K562 (cell line): ENCODE measurements around the gene TBC1D1.

Experiments
- CTCF ChIP-seq, 3 experiments: IDR thresholded peaks in 2 of 3; conservative IDR thresholded peaks in 1 of 3; 2 replicates each; pipeline ENCODE4 v1.5.1; 2011 to 2012; ENCODE audit warnings: low read length in 3 of 3, mild to moderate bottlenecking in 3 of 3, control low read depth in 2 of 3, improper control_type of control experiment in 1 of 3, inconsistent platforms in 1 of 3, low read depth in 1 of 3, mixed read lengths in 1 of 3, moderate library complexity in 1 of 3; ENCODE audit not compliant: insufficient read depth in 2 of 3
- E2F6 ChIP-seq, 2 experiments: IDR thresholded peaks; 2 replicates each; pipeline ENCODE4 v1.6.1; 2011; ENCODE audit warnings: borderline replicate concordance in 1 of 2, control low read depth in 1 of 2, low read depth in 1 of 2, low read length in 1 of 2, mild to moderate bottlenecking in 1 of 2, mixed read lengths in 1 of 2, moderate library complexity in 1 of 2; ENCODE audit not compliant: insufficient read depth in 1 of 2, insufficient read length in 1 of 2, poor library complexity in 1 of 2, severe bottlenecking in 1 of 2; ENCODE audit errors: extremely low read depth in 1 of 2
- EP300 ChIP-seq: IDR thresholded peaks from 2 replicates; pipeline ENCODE4 v1.6.1; 2012; ENCODE audit warnings: low read length, improper control_type of control experiment
- NCOR1 ChIP-seq: fragments of 450-650 bp; IDR thresholded peaks from 2 replicates; pipeline ENCODE4 v1.6.1; 2016; ENCODE audit warnings: mild to moderate bottlenecking, moderate library complexity
- OTX1 ChIP-seq: fragments of 450-650 bp; formaldehyde crosslinking; IDR thresholded peaks from 2 replicates; pipeline ENCODE4 v1.4.0; 2022; ENCODE audit warnings: mild to moderate bottlenecking
- POLR2AphosphoS5 ChIP-seq: IDR thresholded peaks from 2 replicates; pipeline ENCODE4 v1.6.1; 2011; ENCODE audit warnings: mild to moderate bottlenecking, low read depth, low read length, moderate library complexity; ENCODE audit not compliant: control insufficient read depth, insufficient read depth
- RBM22 ChIP-seq: fragments of 200-400 bp; formaldehyde crosslinking; IDR thresholded peaks from 2 replicates; pipeline ENCODE4 v1.6.1; 2018; ENCODE audit warnings: low read length, low read depth; ENCODE audit not compliant: poor library complexity, severe bottlenecking
- SAP30 ChIP-seq: fragments of 200-600 bp; sonication (generic); IDR thresholded peaks from 2 replicates; pipeline ENCODE4 v1.6.1; 2012; ENCODE audit warnings: borderline replicate concordance, low read depth, mild to moderate bottlenecking, moderate library complexity, low read length, control low read depth, inconsistent platforms; ENCODE audit not compliant: insufficient read depth, poor library complexity, severe bottlenecking
- THAP12 ChIP-seq: fragments of 250-450 bp; sonication (Bioruptor Pico); IDR thresholded peaks from 2 replicates; pipeline ENCODE4 v1.9.0; 2021; ENCODE audit warnings: mild to moderate bottlenecking, inconsistent platforms
- ZNF3 ChIP-seq: fragments of 250-450 bp; sonication (Bioruptor Pico); IDR thresholded peaks from 2 replicates; pipeline ENCODE4 v1.5.0; 2021; ENCODE audit warnings: mild to moderate bottlenecking, moderate library complexity
- ZNF398 ChIP-seq: fragments of 250-450 bp; sonication (Bioruptor Pico); IDR thresholded peaks from 2 replicates; pipeline ENCODE4 v1.8.0; 2021; ENCODE audit warnings: moderate library complexity, mild to moderate bottlenecking, inconsistent platforms

GRCh38 chr4:37867102-37867501, 23.8 kb upstream of the TBC1D1 start:
- TF ChIP-seq EP300 = no peak
- no peak for TF ChIP-seq SAP30
- no peak for TF ChIP-seq ZNF398 (CRISPR knock-in tag)
- no peak for TF ChIP-seq RBM22
- TF ChIP-seq THAP12 = no peak
- TF ChIP-seq NCOR1 = no peak
- TF ChIP-seq CTCF (IDR thresholded peaks at IDR 0.05 in 2 of 3, conservative IDR thresholded peaks at IDR 0.05 in 1 of 3; ENCODE audit: insufficient read depth in 2 of 3, low read depth in 1 of 3, low read length in 3 of 3) = no peak
- TF ChIP-seq POLR2AphosphoS5 = no peak
- TF ChIP-seq OTX1 (CRISPR knock-in tag) = no peak
- TF ChIP-seq E2F6 (IDR thresholded peaks at IDR 0.05; ENCODE audit: borderline replicate concordance in 1 of 2, extremely low read depth in 1 of 2, insufficient read depth in 1 of 2, insufficient read length in 1 of 2, low read depth in 1 of 2, low read length in 1 of 2, poor library complexity in 1 of 2, severe bottlenecking in 1 of 2) = no peak
- no peak for TF ChIP-seq ZNF3
